ENCODE data around the gene EFHD1.

EFHD1 gene

DNA sequence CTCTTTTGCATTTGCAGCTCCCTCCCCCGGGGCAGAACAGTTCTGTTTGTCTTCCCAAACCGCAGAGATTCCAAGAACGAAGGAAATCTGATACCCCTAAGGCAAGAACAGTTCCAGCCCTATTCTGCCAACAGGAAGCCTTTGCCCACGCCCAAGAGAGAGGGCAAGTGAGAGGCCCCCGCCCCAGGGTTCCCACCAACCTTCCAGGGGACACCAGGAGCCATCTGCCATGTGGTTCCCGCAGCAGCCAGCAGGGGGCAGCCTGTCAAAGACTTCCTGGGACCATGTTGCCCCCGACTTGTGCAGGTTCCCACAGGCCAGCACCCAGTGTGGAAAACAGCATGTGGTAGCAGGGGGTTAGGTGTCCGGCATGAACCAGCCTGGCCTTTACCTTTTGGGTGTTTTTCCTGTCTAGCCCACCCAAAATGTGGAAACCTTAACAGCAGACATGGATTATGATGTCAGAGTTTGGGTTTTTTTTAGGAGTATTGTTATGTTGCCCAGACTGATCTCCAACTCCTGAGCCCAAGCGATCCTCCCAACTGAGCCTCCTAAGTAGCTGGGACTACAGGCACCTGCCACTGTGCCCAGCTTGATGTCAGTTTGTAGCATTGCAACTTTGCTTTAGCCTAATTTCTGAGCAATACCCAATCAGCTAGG is 21.7 kb upstream of the EFHD1 start:
- peak in 1 of 2 experiments; percentile 49 for DNase-seq (ENCODE audit: low read depth in 1 of 2, low spot score in 1 of 2)
- no peak overlapping the region for H3K4me3 ChIP-seq (replicated peaks; ENCODE audit: insufficient read depth, low read length)
- no peak overlapping the region for H3K27ac ChIP-seq (replicated peaks)
- no peaks in the 10 kb centered on the region for H3K27me3 ChIP-seq (ENCODE audit: insufficient read depth, poor library complexity, severe bottlenecking)
- TF ChIP-seq, protein P1, sequence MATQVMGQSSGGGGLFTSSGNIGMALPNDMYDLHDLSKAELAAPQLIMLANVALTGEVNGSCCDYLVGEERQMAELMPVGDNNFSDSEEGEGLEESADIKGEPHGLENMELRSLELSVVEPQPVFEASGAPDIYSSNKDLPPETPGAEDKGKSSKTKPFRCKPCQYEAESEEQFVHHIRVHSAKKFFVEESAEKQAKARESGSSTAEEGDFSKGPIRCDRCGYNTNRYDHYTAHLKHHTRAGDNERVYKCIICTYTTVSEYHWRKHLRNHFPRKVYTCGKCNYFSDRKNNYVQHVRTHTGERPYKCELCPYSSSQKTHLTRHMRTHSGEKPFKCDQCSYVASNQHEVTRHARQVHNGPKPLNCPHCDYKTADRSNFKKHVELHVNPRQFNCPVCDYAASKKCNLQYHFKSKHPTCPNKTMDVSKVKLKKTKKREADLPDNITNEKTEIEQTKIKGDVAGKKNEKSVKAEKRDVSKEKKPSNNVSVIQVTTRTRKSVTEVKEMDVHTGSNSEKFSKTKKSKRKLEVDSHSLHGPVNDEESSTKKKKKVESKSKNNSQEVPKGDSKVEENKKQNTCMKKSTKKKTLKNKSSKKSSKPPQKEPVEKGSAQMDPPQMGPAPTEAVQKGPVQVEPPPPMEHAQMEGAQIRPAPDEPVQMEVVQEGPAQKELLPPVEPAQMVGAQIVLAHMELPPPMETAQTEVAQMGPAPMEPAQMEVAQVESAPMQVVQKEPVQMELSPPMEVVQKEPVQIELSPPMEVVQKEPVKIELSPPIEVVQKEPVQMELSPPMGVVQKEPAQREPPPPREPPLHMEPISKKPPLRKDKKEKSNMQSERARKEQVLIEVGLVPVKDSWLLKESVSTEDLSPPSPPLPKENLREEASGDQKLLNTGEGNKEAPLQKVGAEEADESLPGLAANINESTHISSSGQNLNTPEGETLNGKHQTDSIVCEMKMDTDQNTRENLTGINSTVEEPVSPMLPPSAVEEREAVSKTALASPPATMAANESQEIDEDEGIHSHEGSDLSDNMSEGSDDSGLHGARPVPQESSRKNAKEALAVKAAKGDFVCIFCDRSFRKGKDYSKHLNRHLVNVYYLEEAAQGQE (IDR thresholded peaks at IDR 0.05; ENCODE audit: insufficient replicate concordance, low read depth): no peak
- TF ChIP-seq SPI1 (IDR thresholded peaks at IDR 0.05; ENCODE audit: borderline replicate concordance, low read depth) (no peak), GABPA (IDR thresholded peaks at IDR 0.05; ENCODE audit: low read depth) (no peak)
- TF ChIP-seq, protein P2, sequence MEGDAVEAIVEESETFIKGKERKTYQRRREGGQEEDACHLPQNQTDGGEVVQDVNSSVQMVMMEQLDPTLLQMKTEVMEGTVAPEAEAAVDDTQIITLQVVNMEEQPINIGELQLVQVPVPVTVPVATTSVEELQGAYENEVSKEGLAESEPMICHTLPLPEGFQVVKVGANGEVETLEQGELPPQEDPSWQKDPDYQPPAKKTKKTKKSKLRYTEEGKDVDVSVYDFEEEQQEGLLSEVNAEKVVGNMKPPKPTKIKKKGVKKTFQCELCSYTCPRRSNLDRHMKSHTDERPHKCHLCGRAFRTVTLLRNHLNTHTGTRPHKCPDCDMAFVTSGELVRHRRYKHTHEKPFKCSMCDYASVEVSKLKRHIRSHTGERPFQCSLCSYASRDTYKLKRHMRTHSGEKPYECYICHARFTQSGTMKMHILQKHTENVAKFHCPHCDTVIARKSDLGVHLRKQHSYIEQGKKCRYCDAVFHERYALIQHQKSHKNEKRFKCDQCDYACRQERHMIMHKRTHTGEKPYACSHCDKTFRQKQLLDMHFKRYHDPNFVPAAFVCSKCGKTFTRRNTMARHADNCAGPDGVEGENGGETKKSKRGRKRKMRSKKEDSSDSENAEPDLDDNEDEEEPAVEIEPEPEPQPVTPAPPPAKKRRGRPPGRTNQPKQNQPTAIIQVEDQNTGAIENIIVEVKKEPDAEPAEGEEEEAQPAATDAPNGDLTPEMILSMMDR (IDR thresholded peaks at IDR 0.05; ENCODE audit: insufficient read depth, low read length): peak; percentile 55

DNA sequence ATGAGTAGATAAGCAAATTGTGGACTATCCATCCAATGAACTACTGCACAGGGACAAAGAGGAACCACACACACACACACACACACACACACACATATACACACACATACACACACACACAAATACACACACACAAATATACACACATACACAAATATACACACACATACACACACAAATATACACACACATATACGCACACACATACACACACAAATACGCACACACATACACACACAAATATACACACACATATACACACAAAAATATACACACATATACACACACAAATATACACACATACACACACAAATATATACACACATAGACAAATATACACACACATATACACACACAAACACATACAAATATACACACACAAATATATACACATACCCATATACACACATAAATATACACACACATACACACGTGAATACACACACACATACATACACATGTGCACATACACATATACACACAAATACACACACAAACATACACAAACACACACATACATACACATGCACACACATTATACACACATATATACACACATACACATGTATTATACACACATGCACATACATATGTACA is 19.8 kb upstream of the EFHD1 start:
- TF ChIP-seq, protein P1 (IDR thresholded peaks at IDR 0.05; ENCODE audit: insufficient replicate concordance, low read depth): no peak
- TF ChIP-seq GABPA (IDR thresholded peaks at IDR 0.05; ENCODE audit: low read depth): no peak
- TF ChIP-seq POLR2AphosphoS5 (IDR thresholded peaks at IDR 0.05; ENCODE audit: low read depth): no peak
- no peak for TF ChIP-seq SPI1 (IDR thresholded peaks at IDR 0.05; ENCODE audit: borderline replicate concordance, low read depth)
- TF ChIP-seq, protein P2 (IDR thresholded peaks at IDR 0.05; ENCODE audit: insufficient read depth, low read length): no peak
- no peak for DNase-seq (ENCODE audit: low read depth in 1 of 2, low spot score in 1 of 2)
- Histone ChIP-seq H3K27me3 (ENCODE audit: insufficient read depth, poor library complexity, severe bottlenecking) (no peaks in the 10 kb centered on the region), H3K27ac (replicated peaks) (no peak overlapping the region), H3K4me3 (replicated peaks; ENCODE audit: insufficient read depth, low read length) (no peak overlapping the region)

DNA sequence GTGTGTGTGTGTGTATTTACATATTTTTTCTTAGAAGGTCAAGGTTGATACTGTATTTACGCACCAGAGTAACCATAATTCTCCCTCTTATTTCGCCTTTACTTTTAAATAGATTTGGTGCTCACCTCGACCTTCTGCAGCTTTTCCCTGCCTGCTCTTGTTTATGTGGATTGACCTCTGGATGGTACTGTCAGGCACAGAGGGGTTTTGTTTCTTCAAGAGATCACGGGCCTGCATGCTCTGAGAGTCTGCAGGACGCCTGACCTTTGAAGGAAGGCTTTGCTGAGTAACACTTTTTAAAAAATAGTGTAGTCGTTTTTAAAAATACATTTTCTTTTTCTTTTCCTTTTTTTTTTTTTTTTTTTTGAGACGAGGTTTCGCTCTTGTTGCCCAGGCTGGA is 18.1 kb upstream of the EFHD1 start:
- TF ChIP-seq, protein P1 (IDR thresholded peaks at IDR 0.05; ENCODE audit: insufficient replicate concordance, low read depth): no peak
- TF ChIP-seq SPI1 (IDR thresholded peaks at IDR 0.05; ENCODE audit: borderline replicate concordance, low read depth): no peak
- TF ChIP-seq, protein P2 (IDR thresholded peaks at IDR 0.05; ENCODE audit: insufficient read depth, low read length): no peak
- TF ChIP-seq GABPA (IDR thresholded peaks at IDR 0.05; ENCODE audit: low read depth): no peak
- TF ChIP-seq POLR2AphosphoS5 (IDR thresholded peaks at IDR 0.05; ENCODE audit: low read depth): no peak
- no peak for DNase-seq (ENCODE audit: low read depth in 1 of 2, low spot score in 1 of 2)
- H3K4me3 ChIP-seq (replicated peaks; ENCODE audit: insufficient read depth, low read length): no peak overlapping the region
- no peaks in the 10 kb centered on the region for H3K27me3 ChIP-seq (ENCODE audit: insufficient read depth, poor library complexity, severe bottlenecking)
- no peak overlapping the region for H3K27ac ChIP-seq (replicated peaks)
